Measurements from ENCODE around the gene GNG11.

DNA sequence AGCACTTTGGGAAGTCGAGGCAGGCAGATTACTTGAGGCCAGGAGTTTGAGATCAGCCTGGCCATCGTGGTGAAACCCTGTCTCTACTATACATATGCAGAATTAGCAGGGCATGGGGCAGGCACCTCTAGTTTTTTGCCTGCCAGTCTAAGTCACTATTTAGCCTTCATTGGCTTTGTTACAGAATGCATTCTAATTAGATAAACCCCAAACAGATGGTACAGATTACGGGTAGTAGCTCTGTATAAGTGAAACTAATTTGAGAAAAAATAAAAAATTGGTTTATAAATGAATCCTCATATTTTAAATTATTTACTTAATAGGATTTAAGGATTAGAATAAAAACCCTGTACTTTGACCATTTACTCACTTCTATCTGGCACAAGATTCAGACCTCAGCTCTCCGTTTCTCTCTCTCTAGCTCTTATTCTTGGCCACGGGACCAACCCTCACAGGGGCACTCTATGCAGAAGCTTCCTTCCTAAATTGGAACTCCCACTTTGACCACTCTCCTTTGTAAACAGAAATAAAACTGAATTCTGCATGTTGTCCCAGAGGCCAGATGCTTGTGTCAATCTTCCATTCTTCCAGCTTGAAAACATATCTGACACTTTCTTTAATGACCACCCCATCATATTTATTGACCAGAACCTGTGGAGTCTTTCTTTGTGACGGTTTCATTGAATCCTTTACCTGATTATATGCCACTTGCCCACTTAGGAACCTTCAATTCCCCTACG lies 55.8 kb downstream of the GNG11 start:
- TF ChIP-seq, protein P1, sequence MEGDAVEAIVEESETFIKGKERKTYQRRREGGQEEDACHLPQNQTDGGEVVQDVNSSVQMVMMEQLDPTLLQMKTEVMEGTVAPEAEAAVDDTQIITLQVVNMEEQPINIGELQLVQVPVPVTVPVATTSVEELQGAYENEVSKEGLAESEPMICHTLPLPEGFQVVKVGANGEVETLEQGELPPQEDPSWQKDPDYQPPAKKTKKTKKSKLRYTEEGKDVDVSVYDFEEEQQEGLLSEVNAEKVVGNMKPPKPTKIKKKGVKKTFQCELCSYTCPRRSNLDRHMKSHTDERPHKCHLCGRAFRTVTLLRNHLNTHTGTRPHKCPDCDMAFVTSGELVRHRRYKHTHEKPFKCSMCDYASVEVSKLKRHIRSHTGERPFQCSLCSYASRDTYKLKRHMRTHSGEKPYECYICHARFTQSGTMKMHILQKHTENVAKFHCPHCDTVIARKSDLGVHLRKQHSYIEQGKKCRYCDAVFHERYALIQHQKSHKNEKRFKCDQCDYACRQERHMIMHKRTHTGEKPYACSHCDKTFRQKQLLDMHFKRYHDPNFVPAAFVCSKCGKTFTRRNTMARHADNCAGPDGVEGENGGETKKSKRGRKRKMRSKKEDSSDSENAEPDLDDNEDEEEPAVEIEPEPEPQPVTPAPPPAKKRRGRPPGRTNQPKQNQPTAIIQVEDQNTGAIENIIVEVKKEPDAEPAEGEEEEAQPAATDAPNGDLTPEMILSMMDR (IDR thresholded peaks at IDR 0.05) = no peak
- TF ChIP-seq EZH2 (IDR thresholded peaks at IDR 0.05) = no peak

All from neural progenitor cell (in vitro differentiated cells).